ENCODE measurements around the gene USP47.

DNA sequence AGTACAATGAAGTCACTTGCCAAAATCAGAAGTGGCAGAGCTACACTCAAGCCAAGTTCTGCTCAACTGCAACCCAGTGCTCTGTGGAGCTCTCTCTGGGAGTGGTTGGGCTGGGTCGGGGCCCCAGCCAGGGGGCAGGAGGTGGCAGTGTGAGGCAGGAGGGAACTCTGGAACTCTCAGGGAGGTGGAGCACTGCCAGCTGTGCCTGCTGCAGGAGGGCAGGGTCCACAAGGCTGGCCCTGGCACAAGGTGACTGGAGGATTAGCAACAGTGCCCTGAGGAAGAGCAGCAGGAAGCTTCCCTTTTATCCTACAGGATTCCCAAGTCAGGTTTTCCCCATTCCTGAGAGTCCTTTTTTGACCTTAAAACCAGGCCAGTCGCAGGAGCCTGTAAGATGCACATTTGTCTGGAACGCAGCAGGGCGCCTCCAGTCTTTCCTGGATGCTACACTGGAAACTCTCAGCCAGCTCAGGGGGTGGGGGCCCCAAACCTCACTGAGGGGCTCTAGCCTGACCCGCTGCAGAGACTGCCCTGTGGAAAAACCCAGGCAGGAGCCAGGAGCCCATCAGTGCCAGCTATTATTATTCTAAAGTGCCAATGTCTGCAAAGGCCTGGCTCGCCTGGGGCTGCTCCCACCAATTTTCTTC lies 134.8 kb downstream of the USP47 start:
- TF ChIP-seq, protein P1, sequence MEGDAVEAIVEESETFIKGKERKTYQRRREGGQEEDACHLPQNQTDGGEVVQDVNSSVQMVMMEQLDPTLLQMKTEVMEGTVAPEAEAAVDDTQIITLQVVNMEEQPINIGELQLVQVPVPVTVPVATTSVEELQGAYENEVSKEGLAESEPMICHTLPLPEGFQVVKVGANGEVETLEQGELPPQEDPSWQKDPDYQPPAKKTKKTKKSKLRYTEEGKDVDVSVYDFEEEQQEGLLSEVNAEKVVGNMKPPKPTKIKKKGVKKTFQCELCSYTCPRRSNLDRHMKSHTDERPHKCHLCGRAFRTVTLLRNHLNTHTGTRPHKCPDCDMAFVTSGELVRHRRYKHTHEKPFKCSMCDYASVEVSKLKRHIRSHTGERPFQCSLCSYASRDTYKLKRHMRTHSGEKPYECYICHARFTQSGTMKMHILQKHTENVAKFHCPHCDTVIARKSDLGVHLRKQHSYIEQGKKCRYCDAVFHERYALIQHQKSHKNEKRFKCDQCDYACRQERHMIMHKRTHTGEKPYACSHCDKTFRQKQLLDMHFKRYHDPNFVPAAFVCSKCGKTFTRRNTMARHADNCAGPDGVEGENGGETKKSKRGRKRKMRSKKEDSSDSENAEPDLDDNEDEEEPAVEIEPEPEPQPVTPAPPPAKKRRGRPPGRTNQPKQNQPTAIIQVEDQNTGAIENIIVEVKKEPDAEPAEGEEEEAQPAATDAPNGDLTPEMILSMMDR (conservative IDR thresholded peaks at IDR 0.05; ENCODE audit: low read depth, low read length): no peak
- TF ChIP-seq EZH2 (IDR thresholded peaks at IDR 0.05; ENCODE audit: borderline replicate concordance, low read depth, low read length, poor library complexity, severe bottlenecking): no peak
